K562 treated with DMSO at 1 percent for 12 hours (cell line): ENCODE data around the gene UGT2B11. TPM values are rescaled to one million over a fixed set of nuclear protein-coding genes. Genes with fewer than 3 reads are reported as not detected.

Experiments used
- total RNA-seq: library from RNA; unstranded; fragments of 300-600 nt; gene quantifications from 2 replicates; pipeline ENCODE4 v1.2.3, GENCODE V29; 2022; ENCODE audit not compliant: insufficient read depth

The UGT2B11 gene
- total RNA-seq: not detected in 2 replicates

DNA sequence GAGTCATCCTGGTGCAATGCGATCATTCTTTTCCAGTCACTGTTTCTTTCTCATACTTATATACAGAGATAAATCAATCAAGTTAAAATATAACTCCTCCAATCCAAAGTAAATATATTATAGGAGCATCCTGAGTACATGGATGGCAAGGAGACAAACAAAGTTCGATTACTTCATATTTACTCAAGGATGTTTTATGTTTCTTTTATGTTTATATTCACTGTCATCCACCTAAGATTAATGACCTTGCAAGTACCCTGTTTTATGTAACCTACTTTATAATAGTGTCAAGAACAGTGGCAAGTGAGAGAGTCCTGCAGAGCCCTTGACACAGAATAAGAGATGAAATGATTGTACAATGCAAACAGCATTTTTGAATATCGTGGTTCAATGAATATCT lies at the start of gene UGT2B11:
Gene UGT2B11 (minus strand): TSS at position 33 of the 400 bp plus-strand sequence. CDS start 26 bp downstream, at position 7.

Other genes starting within 250 kb of the UGT2B11 start
- gene UGT2B7, start 118.3 kb downstream of the UGT2B11 start, total RNA-seq: not detected in 2 replicates
- not detected in 2 replicates for gene UGT2B28, start 65.7 kb upstream of the UGT2B11 start, total RNA-seq